HG03571 (cell line): ENCODE data around the gene TRMT112.
"Not testable (repeated sequence)": the region's sequence is repeated elsewhere in the genome, so short reads cannot be mapped to it uniquely, and the experiment has no call there.

Source experiments
- ATAC-seq: cut with Tn5 transposase; IDR thresholded peaks from one replicate; pipeline ENCODE4 v1.9.1; 2021; ENCODE audit not compliant: unreplicated experiment

Gene TRMT112

DNA sequence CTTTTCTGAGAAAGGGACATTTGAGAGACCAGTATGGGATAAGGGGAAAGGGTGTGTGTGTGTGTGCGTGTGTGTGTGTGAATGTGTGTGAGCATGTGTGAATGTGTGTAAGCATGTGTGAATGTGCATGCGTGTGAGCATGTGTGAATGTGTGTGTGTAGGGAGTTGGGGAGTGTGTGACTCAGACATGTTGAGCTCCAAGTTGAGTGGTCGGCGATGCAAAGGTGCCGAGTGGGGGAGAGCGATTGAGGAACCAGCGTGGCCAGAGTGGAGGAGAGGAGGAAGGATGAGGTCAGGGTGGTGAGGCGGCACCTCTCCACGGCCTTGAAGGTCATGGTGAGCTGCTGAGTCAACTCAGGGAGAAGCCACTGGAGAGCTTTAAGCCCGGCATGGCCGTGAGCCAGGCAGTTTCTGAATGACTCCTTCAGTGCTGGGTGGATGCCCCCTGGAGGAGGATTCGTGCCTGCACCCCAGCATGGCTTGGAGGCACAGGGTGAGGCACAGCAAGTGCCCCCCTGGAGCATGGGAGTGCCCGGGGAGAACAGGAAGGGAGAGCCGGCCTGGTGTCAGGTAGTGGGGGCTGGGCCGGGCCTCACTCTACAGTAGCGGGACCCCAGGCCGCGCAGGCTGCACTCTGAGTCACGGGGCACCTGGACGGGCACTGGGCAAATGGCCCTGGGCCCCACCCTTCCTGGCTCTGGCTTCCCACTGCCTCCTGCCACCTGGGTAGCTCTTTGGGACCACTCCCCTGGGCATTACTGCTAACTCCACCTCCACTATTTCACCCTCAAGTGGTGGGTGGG lies 14.4 kb upstream of the TRMT112 start:
- peak; percentile 56 for ATAC-seq

DNA sequence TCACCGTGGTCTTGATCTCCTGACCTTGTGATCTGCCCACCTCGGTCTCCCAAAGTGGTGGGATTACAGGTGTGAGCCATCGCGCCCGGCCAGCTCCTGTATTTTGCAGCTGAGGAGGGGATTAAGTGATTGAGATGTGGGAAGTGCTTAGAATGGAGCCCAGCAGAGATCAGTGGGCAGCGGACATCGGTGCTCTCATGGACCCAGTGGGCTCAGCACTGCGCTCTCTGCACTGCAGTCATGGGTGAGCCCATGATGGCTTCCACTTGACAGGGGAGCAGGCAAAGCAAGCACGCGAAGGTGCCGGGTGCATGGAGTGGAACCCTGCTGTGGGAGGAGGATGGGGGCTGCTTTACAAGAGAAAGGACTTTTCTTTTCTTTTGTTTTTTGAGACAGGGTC lies 13.5 kb upstream of the TRMT112 start:
- no peak for ATAC-seq

- no peak for ATAC-seq
Measured at GRCh38 chr11:64327993-64328392, 10.6 kb upstream of the TRMT112 start.

GRCh38 chr11:64327375-64327774 lies 10.0 kb upstream of the TRMT112 start:
- ATAC-seq: no peak

DNA sequence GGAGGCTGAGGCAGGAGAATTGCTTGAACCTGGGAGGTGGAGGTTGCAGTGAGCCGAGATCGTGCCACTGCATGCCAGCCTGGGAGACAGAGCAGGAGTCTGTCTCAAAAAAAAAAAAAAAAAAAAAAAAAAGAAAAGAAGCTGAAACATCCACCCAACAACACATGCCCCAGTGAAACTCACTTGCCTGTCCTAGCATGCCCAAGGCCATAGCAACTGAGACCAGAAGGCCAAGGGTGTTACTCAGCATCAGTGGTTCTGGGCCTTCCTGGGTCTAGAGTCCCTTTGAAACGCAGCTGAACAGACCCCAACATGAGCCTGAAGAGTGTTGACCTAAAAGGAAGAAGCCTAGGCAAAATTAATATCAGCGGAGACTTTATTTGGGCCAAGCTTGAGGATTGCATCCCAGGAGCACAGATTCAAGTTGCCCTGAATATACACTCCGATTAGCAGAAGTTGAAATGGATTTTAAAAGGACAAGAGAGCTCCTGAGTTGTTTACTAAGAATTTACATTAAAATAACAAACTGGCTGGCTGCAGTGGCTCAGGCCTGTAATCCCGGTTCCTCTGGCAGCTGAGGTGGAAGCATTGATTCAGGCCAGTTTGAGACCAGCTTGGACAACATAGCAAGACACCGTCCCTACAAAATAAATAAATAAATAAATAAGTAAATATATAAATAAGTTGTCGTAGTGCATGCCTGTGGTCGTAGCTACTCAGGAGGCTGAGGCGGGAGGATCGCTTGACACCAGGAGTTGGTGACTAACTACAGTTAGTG lies 7.5 kb upstream of the TRMT112 start:
- ATAC-seq: no peak

DNA sequence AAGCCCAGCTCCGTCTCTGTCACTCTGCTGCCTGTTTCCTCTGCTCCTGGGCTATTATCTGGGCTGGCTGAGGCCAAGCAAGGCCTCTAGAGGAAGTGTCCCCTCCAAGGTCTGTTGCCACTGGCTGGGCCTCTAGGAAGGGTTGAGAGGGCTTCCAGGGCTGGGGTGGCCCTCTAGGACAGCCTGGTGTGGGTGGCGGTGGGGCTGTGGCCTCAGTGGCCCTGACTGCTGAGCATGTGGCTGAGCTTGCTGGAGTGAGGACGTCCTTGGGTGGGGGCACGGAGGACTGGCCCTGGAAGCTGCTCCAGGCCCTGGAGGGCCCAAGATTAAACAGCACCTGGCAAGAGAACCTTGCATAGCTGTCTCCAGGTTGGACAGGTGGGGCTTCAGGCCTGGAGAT lies 6.6 kb upstream of the TRMT112 start:
- not testable (repeated sequence) for ATAC-seq

- no peak for ATAC-seq
Measured at GRCh38 chr11:64323373-64323772, 6.0 kb upstream of the TRMT112 start.

DNA sequence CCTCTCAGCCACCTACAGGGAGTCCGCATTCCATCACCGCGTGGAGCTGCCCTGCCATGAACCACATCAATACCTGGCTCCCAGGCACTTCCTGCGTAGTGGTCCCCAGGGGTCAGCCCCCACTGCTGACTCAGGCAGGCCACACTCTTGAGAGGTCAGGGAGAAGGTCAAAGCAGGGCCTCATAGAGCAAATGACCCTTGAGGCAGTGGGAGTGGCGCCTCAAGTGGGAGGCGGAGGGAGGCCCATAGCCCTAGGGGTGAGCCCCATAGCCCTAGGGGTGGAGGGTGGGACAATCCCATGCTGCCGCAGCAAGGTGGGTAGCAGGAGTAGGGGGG lies 5.5 kb upstream of the TRMT112 start:
- no peak for ATAC-seq

- no peak for ATAC-seq
Measured at GRCh38 chr11:64321533-64321932, 4.2 kb upstream of the TRMT112 start.

DNA sequence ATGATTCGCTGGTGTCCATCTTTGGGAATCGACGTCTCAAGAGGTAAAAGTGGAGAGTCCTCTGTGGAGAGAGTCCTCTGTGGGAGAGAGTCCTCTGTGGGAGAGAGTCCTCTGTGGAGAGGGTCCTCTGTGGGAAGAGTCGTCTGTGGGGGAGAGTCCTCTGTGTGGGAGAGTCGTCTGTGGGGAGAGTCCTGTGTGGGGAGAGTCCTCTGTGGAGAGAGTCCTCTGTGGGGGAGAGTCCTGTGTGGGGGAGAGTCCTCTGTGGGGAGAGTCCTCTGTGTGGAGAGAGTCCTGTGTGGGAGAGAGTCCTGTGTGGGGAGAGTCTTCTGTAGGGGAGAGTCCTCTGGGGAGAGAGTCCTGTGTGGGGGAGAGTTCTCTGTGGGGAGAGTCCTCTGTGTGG lies 3.7 kb upstream of the TRMT112 start:
- ATAC-seq: no peak

- ATAC-seq: no peak
Measured at GRCh38 chr11:64320556-64320955, 3.2 kb upstream of the TRMT112 start.

DNA sequence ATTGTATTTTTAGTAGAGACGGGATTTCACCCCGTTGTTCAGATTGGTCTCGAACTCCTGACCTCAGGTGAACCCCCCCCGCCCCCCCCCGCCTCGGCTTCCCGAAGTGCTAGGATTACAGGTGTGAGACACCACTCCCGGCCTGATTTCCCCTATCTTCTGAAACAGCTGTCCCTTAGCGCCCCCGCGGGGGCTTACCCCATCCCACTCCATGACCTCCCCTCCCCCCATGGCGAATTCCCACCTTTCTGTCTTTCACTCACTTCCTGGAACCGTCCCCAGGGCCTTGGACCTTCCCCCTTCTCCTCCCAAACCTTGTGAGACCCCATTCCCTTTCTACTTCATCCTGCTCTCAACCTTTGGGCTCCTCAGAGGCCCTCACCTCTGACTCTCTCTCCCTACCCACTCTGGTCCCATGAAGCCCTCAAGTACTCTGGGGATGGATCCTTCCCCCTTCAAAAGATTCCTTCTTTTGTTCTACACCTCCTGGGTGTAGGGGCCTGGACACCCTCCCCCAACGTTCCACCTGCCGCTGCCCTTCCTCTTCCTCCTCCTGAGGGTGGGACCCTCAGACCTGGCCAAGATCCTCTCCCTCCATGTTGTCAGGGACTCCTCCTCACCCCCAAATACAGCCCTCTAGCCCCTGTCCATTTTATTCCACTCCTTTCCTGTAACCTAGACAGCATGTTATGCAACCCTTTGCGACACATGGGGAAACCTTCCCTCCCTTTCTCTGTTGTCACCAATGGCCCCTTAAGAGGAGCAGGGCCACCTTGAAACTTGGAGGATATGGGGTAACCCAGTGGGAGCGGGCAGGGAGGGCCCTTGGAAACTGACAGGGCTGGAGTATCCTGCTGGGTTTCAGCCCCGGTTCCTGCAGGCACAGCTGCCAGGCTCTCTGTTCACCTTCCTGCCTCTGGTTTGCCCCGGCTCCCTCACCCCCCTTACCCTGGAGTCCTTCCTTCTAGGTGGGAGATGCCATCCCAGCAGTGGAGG lies 1.7 kb upstream of the TRMT112 start:
- ATAC-seq: no peak

DNA sequence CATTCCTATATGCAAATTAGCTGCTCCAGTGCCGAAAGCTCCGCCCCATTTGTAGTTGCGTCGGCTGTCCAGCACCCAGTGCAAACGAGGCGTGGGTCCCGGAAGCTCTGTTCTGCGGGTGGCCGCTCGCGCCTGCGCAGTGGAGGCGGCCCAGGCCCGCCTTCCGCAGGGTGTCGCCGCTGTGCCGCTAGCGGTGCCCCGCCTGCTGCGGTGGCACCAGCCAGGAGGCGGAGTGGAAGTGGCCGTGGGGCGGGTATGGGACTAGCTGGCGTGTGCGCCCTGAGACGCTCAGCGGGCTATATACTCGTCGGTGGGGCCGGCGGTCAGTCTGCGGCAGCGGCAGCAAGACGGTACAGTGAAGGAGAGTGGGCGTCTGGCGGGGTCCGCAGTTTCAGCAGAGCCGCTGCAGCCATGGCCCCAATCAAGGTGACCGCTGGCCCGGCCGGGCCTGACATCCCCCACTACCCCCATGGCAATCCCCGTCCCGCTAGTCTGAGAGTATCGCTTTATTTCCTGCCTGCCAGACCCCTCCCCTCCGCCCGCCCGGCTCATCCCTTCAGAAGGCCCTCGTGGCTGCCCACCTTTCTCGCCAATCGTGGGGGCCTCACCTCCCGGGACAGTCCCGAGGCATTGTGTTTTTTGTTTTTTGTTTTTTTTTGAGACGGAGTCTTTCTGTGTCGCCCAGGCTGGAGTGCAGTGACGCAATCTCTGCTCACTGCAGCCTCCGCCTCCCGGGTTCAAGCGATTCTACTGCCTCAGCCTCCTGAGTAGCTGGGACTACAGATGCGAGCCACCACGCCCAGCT lies 804 bp upstream of the TRMT112 start, which contains the start of gene PRDX5:
Gene PRDX5, plus strand, starts transcription at position 161 of the 805 bp plus-strand sequence. Its CDS starts 95 bp downstream, at position 256.
- peak; percentile 48 for ATAC-seq

DNA sequence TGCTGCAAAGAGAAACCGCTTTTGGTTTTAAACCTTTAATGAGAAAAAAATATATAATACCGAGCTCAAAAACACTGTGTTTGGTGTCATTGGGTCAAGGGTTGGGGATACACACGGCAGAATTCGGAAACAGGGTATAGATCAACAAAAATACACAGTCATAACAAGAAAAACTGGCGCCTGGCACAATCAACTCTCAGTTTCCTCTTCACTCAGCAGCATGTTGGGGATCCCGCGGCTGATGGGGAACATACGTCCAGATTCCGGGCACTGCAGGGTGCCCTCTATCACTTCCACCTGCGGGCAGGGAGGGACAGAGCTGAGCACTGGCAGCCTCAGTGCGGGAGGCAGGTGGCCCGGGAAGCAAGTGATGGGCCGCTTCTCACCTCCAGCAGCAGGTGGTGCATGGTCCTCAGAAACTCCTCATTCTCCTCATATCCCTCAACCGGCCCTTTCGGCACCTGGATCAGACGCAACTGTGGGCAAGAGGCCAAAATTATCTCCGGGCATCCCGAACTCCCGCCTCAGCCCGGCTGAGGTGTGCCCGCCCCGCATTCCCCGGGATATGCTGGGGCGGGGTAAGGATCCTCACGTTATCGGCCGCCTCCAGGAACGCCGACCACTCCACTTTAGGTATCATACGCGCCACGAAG lies 561 bp downstream of the TRMT112 start:
- ATAC-seq: no peak

GRCh38 chr11:64315667-64316526 lies 1.5 kb downstream of the TRMT112 start:
- ATAC-seq: not testable (repeated sequence)

DNA sequence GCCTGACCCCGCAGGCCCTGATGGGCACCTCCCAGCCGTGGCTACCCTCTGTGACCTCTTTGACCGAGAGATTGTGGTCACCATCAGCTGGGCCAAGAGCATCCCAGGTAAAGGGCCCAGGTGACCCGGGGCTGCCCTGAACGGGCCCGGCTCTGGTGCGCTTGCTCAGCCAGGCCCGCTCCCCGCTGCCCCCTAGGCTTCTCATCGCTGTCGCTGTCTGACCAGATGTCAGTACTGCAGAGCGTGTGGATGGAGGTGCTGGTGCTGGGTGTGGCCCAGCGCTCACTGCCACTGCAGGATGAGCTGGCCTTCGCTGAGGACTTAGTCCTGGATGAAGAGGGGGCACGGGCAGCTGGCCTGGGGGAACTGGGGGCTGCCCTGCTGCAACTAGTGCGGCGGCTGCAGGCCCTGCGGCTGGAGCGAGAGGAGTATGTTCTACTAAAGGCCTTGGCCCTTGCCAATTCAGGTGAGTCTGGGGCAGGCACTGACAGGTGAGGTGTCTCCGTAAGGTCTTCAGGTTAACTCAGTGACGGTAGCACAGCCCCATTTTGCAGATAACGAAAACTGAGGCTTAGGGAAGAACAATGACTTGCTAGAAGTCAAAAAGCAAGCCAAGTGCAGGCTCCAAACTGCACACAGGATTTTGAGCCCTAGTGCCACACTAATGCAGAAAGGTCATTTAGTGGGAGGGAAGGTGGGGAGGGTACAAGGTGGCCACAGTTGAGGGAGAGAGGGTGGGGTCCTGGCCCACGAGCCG lies 2.4 kb downstream of the TRMT112 start:
- no peak for ATAC-seq

DNA sequence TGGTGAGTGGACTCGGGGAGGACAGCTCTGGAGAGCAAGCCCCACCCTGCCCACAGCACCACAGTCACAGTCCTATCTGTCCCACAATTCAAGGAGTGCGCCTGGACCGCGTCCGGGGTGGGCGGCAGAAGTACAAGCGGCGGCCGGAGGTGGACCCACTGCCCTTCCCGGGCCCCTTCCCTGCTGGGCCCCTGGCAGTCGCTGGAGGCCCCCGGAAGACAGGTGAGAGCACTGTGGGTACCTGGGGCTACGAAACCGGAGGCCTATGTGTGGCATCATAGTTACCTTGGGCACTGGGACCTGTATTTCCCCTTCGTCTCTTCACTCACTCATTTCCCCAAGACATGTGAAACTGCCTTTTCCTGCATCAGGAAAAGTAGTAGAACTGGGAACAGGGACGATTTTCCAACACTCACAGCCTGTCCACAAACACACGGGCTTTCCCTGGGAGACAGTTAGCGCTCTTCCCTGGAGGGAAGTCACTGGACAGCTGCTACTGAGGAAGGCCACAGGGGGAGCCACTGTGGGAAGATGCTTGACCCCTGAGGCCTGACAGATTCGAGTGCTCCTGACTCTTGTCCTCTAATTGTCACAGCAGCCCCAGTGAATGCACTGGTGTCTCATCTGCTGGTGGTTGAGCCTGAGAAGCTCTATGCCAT lies 3.1 kb downstream of the TRMT112 start:
- no peak for ATAC-seq
